BE2C (cell line): ENCODE data around the gene PCBP3.

Experiments
- DNase-seq: peaks from one replicate; pipeline ENCODE4 v3.0.0-alpha.2; 2020
- H3K27me3 ChIP-seq: fragments of 250-450 bp; sonication (Bioruptor Pico); 2 replicates; pipeline ENCODE4 v1.5.1; 2020; ENCODE audit warnings: mild to moderate bottlenecking
- H3K36me3 ChIP-seq: fragments of 250-450 bp; sonication (Bioruptor Pico); 2 replicates; pipeline ENCODE4 v1.5.1; 2020; ENCODE audit warnings: mild to moderate bottlenecking
- H3K4me1 ChIP-seq: fragments of 250-450 bp; sonication (Bioruptor Pico); 2 replicates; pipeline ENCODE4 v1.5.1; 2020
- H3K4me3 ChIP-seq: 2 replicates; pipeline ENCODE4 v1.5.1; 2011; ENCODE audit warnings: low read depth, low read length
- H3K9me3 ChIP-seq: fragments of 250-450 bp; sonication (Bioruptor Pico); 2 replicates; pipeline ENCODE4 v1.5.1; 2020
- TF ChIP-seq, protein P1 (sequence below): IDR thresholded peaks from 2 replicates; pipeline ENCODE4 v1.5.1; 2012; ENCODE audit warnings: mild to moderate bottlenecking, low read depth, low read length

Gene PCBP3

DNA sequence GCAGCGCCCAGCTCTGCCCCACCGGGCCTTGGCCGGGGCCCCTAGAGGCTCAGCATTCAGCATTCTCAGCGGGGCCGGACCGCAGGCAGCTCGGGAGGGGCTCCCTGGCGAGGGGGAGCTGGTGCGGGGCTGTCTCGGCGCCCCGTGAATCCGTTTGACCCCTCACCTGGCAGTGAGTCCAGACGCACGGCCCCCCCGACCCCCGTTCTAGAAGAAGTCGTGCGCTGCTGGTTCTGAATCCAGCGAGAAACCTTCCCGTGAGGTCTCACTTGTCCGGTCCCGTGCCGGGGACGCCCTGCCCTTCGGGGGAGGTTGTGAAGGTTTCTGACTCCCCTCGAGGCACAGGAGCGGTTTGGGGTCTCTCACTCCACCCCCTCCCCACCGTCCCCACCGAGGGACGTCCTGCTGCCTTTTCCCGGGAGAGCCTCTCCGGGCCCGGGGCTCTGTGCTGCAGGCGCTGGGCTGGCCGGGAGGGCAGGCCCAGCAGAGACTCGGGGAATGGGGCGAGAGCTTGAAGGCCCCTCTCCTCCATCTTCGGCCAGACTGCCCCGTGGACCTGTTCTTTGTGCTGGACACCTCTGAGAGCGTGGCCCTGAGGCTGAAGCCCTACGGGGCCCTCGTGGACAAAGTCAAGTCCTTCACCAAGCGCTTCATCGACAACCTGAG is 338.7 kb downstream of the PCBP3 start:
- no peaks in the 10 kb centered on the region for H3K36me3 ChIP-seq
- peaks cover 2% of the 10 kb centered on the region; the same call in 1 of the 2 replicates for H3K4me1 ChIP-seq
- no peaks in the 10 kb centered on the region for H3K9me3 ChIP-seq
- TF ChIP-seq, protein P1, sequence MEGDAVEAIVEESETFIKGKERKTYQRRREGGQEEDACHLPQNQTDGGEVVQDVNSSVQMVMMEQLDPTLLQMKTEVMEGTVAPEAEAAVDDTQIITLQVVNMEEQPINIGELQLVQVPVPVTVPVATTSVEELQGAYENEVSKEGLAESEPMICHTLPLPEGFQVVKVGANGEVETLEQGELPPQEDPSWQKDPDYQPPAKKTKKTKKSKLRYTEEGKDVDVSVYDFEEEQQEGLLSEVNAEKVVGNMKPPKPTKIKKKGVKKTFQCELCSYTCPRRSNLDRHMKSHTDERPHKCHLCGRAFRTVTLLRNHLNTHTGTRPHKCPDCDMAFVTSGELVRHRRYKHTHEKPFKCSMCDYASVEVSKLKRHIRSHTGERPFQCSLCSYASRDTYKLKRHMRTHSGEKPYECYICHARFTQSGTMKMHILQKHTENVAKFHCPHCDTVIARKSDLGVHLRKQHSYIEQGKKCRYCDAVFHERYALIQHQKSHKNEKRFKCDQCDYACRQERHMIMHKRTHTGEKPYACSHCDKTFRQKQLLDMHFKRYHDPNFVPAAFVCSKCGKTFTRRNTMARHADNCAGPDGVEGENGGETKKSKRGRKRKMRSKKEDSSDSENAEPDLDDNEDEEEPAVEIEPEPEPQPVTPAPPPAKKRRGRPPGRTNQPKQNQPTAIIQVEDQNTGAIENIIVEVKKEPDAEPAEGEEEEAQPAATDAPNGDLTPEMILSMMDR, result no peak
- peak; percentile 20 for DNase-seq
- peak overlapping the region; percentile 52 for H3K4me3 ChIP-seq
- no peaks in the 10 kb centered on the region for H3K27me3 ChIP-seq

DNA sequence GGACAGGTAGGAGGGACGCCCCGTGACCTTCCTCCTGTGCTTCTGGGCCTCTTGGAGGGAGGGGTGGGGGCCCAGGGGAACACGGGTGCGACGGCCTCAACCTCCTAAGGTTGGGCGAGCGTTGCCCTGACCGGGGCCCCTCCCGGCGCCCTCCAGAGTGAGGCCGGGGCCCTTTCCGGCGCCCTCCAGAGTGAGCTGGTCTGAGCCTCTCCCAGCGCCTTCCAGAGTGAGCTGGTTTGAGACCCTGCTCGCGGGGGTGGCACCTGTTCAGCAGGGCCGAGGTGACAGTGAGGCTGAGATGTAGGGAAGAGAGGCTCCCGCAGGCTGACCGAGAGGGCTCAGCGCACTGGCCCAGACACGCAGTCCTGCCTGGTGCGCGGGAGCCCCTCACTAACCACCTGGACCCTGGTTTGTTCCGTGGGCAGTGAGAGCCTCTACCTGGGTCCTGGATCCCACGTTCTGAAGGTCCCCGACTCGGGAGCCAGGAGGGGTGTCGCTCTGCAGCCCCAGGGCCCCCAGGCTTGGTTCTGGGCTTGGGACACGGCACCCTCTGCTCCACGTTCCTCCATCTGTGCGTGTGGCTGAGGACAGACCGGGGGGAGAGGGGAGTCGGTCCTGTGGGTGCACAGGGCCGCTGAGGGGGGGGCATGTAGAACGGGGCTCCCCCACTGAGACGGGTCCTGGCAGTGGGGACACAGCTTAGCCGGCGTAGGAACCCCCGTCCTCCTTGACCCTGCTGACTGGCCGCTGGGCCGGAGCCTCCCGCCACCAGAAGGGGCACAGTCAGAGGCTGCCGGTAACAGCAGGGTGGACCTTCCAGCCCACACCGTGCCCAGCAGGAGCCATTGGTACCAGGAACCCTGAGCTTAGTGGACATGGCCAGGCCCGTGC is 339.5 kb downstream of the PCBP3 start:
- H3K27me3 ChIP-seq, result no peaks in the 10 kb centered on the region
- TF ChIP-seq, protein P1, result no peak
- peak overlapping the region; percentile 52; the same call in 1 of the 2 replicates for H3K4me3 ChIP-seq
- DNase-seq, result peak; percentile 8
- H3K4me1 ChIP-seq, result peaks cover 2% of the 10 kb centered on the region; the same call in 1 of the 2 replicates
- H3K36me3 ChIP-seq, result no peaks in the 10 kb centered on the region
- no peaks in the 10 kb centered on the region for H3K9me3 ChIP-seq

DNA sequence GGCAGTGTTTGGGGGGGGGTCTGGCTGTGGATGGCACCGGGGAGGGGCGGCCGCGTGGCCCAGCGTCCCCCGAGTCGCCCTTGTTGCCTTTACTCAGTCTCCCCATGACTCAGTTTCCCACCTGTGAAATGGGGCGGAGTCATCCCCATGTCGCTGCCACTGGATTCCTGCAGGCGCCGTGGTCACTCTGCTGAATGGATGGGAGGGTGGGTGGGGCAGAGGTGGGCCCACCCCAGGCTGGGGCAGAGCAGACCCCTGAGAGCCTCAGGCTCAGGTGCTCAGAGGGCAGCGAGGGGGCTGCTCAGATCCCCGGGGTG is 340.1 kb downstream of the PCBP3 start:
- no peaks in the 10 kb centered on the region for H3K36me3 ChIP-seq
- no peaks in the 10 kb centered on the region for H3K27me3 ChIP-seq
- no peak overlapping the region for H3K4me3 ChIP-seq
- TF ChIP-seq, protein P1, result no peak
- no peaks in the 10 kb centered on the region for H3K9me3 ChIP-seq
- DNase-seq, result no peak
- peaks cover 2% of the 10 kb centered on the region; the same call in 1 of the 2 replicates for H3K4me1 ChIP-seq

DNA sequence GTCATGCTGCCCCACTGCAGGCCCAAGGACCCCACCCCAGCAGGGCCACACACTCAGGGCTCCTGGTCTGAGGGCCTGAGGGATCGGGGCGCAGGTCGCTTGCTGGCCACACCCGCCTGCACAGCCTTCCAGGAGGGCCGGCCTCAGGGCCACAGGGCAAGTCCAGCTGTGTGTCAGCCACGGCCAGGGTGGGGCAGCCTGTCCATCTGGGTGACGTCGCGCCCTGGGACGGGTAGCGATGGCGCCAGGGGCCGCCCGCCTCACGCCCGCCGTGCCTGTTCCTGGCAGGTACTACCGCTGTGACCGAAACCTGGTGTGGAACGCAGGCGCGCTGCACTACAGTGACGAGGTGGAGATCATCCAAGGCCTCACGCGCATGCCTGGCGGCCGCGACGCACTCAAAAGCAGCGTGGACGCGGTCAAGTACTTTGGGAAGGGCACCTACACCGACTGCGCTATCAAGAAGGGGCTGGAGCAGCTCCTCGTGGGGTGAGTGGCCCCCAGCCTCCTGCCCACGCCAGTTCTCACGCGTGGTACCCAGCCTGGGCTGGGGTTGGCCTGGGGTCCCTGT is 340.5 kb downstream of the PCBP3 start:
- DNase-seq, result peak; percentile 15

DNA sequence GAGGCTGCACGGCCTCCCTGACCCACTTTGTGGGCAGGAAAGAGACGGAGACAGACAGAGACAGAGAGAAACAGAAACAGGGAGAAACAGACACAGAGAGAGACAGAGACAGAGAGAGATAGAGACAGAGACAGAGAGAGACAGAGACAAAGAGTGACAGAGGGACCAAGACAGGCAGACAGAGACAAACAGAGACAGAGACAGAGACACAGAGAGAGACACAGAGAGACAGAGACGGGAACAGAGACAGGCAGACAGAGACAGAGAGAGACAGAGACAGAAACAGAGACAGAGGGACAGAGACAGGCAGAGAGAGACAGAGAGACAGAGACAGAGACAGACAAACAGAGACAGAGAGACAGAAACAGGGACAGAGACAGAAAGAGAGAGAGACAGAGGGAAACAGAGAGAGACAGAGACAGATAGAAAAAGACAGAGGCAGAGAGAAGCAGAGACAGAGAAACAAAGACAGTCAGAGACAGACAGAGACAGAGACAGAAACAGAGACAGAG is 341.1 kb downstream of the PCBP3 start:
- H3K36me3 ChIP-seq, result no peaks in the 10 kb centered on the region
- no peaks in the 10 kb centered on the region for H3K27me3 ChIP-seq
- no peak for DNase-seq
- no peak overlapping the region for H3K4me3 ChIP-seq
- TF ChIP-seq, protein P1, result no peak
- H3K4me1 ChIP-seq, result peaks cover 2% of the 10 kb centered on the region; the same call in 1 of the 2 replicates
- H3K9me3 ChIP-seq, result no peaks in the 10 kb centered on the region

More for the DNA sequence above, 340.5 kb downstream of the PCBP3 start:
- H3K4me3 ChIP-seq, result no peak overlapping the region
- no peaks in the 10 kb centered on the region for H3K27me3 ChIP-seq
- H3K36me3 ChIP-seq, result no peaks in the 10 kb centered on the region
- TF ChIP-seq, protein P1, result no peak
- H3K4me1 ChIP-seq, result peaks cover 2% of the 10 kb centered on the region; the same call in 1 of the 2 replicates
- H3K9me3 ChIP-seq, result no peaks in the 10 kb centered on the region
